Keratinocyte (primary cell): ENCODE results near the gene RTN4R. TPM values are rescaled to one million over a fixed set of nuclear protein-coding genes. Genes with fewer than 3 reads are reported as not detected.
A peak's percentile ranks its signal among the peaks of the same experiment; 100 is the strongest.
"Not testable (repeated sequence)": the region's sequence is repeated elsewhere in the genome, so short reads cannot be mapped to it uniquely, and the experiment has no call there.

Experiments used
- DNase-seq: peaks from one replicate; pipeline ENCODE4 v3.0.0-alpha.2; 2011; ENCODE audit warnings: low read depth, missing footprints, low spot score
- FAIRE-seq: peaks from 2 replicates; lab custom pipeline; 2011; peaks lifted over from hg19 to GRCh38; lab: Jason Lieb, UNC
- H2AFZ ChIP-seq: 2 replicates; pipeline ENCODE4 v1.6.0; 2012; ENCODE audit warnings: low read length, control low read depth, inconsistent platforms; ENCODE audit not compliant: control insufficient read depth
- H3K27ac ChIP-seq: 2 replicates; pipeline ENCODE4 v1.5.1; 2011; ENCODE audit warnings: low read length; ENCODE audit not compliant: control insufficient read depth, insufficient read depth
- H3K27me3 ChIP-seq: 3 replicates; pipeline ENCODE4 v1.6.0; 2011; ENCODE audit warnings: low read length; ENCODE audit not compliant: control insufficient read depth, insufficient read depth; ENCODE audit errors: extremely low read depth
- H3K36me3 ChIP-seq, 2 experiments: 2 replicates in 1 of 2; 3 replicates in 1 of 2; pipeline ENCODE4 v1.5.1; 2011; ENCODE audit warnings: low read length in 2 of 2, mild to moderate bottlenecking in 1 of 2; ENCODE audit not compliant: control insufficient read depth in 2 of 2, insufficient read depth in 2 of 2; ENCODE audit errors: extremely low read depth in 1 of 2
- H3K4me1 ChIP-seq: 3 replicates; pipeline ENCODE4 v1.5.1; 2011; ENCODE audit warnings: low read length; ENCODE audit not compliant: control insufficient read depth, insufficient read depth; ENCODE audit errors: extremely low read depth
- H3K4me2 ChIP-seq: 3 replicates; pipeline ENCODE4 v1.6.0; 2011; ENCODE audit warnings: low read depth, low read length; ENCODE audit not compliant: control insufficient read depth, insufficient read depth; ENCODE audit errors: extremely low read depth
- H3K4me3 ChIP-seq, 3 experiments: fragments of 200-600 bp in 1 of 3; sonication (generic) in 1 of 3; 2 replicates in 2 of 3; 3 replicates in 1 of 3; pipeline ENCODE4 v1.5.1; 2011 to 2016; ENCODE audit warnings: low read length in 3 of 3, mild to moderate bottlenecking in 3 of 3, control low read depth in 2 of 3, inconsistent platforms in 1 of 3, low read depth in 1 of 3, mixed read lengths in 1 of 3, mixed run types in 1 of 3, moderate library complexity in 1 of 3; ENCODE audit not compliant: control insufficient read depth in 2 of 3, insufficient read depth in 2 of 3; ENCODE audit errors: extremely low read depth in 1 of 3
- H3K79me2 ChIP-seq: 2 replicates; pipeline ENCODE4 v1.6.0; 2012; ENCODE audit warnings: low read length; ENCODE audit not compliant: control insufficient read depth, insufficient read depth
- H3K9ac ChIP-seq: 3 replicates; pipeline ENCODE4 v1.6.0; 2011; ENCODE audit warnings: low read length; ENCODE audit not compliant: control insufficient read depth, insufficient read depth; ENCODE audit errors: extremely low read depth
- H3K9me1 ChIP-seq: 3 replicates; pipeline ENCODE4 v1.6.0; 2011; ENCODE audit warnings: low read length; ENCODE audit not compliant: control insufficient read depth, insufficient read depth; ENCODE audit errors: extremely low read depth
- H3K9me3 ChIP-seq: 2 replicates; pipeline ENCODE4 v1.5.1; 2012; ENCODE audit warnings: low read depth, low read length; ENCODE audit not compliant: control insufficient read depth
- H4K20me1 ChIP-seq: 3 replicates; pipeline ENCODE4 v1.6.0; 2011; ENCODE audit warnings: low read length; ENCODE audit not compliant: control insufficient read depth, insufficient read depth; ENCODE audit errors: extremely low read depth
- CTCF ChIP-seq, 3 experiments: IDR thresholded peaks in 1 of 3; conservative IDR thresholded peaks in 1 of 3; optimal IDR thresholded peaks in 1 of 3; 2 replicates in 2 of 3; 3 replicates in 1 of 3; pipeline versions ENCODE3 to v1.5.1; 2011; ENCODE audit warnings: low read length in 3 of 3, mild to moderate bottlenecking in 3 of 3, moderate library complexity in 2 of 3, control low read depth in 1 of 3, inconsistent platforms in 1 of 3; ENCODE audit not compliant: insufficient read depth in 2 of 3; ENCODE audit errors: extremely low read depth in 1 of 3
- EZH2 ChIP-seq: IDR thresholded peaks from one replicate; pipeline ENCODE4 v1.6.1; 2012; ENCODE audit warnings: inconsistent platforms, mild to moderate bottlenecking, low read length, moderate library complexity
- dilution Hi-C: fragments of 300-500 bp; cut with MboI; formaldehyde crosslinking; loops from one replicate; pipeline ENCODE4 v1.7.0; 2020; ENCODE audit warnings: low sequenced_read_pairs; ENCODE audit not compliant: extremely low pct_ligation_motif_present
- polyA plus RNA-seq, 5 experiments: library from polyadenylated mRNA; depleted of rRNA in 3 of 5; stranded (reverse) in 3 of 5; stranded (forward) in 1 of 5; unstranded in 1 of 5; fragments of >200 nt; gene quantifications; 1 replicate in 1 of 5; 2 replicates in 3 of 5; 3 replicates in 1 of 5; pipeline versions ENCODE4 v1.2.1 to v1.2.3, GENCODE V29; 2011 to 2012; ENCODE audit warnings: missing spikeins in 2 of 5, low read depth in 1 of 5, low replicate concordance in 1 of 5

The RTN4R gene
- polyA plus RNA-seq, 1 donor (not counting 4 experiments of a cell fraction or from before 2014, with no cell fraction given), result 2.5 TPM

GRCh38 chr22:20269673-20270072, 1.6 kb upstream of the RTN4R start:
- H3K9me3 ChIP-seq, H3K9ac ChIP-seq, H3K9me1 ChIP-seq, FAIRE-seq, H3K4me1 ChIP-seq, H3K79me2 ChIP-seq, DNase-seq, H2AFZ ChIP-seq, H3K36me3 ChIP-seq, H3K27me3 ChIP-seq, H4K20me1 ChIP-seq, H3K27ac ChIP-seq, H3K4me3 ChIP-seq, H3K4me2 ChIP-seq, dilution Hi-C loops: not testable (repeated sequence)

GRCh38 chr22:20269201-20269600, 1.1 kb upstream of the RTN4R start:
- dilution Hi-C loops, DNase-seq, FAIRE-seq, H3K4me1 ChIP-seq, H4K20me1 ChIP-seq, H3K27ac ChIP-seq, H3K9ac ChIP-seq, H3K27me3 ChIP-seq, H2AFZ ChIP-seq, H3K36me3 ChIP-seq, H3K79me2 ChIP-seq, H3K4me2 ChIP-seq, H3K4me3 ChIP-seq, H3K9me3 ChIP-seq, H3K9me1 ChIP-seq: not testable (repeated sequence)

GRCh38 chr22:20267441-20268278, 458 bp downstream of the RTN4R start:
- H3K36me3 ChIP-seq, result no peaks in the 10 kb centered on the region
- H3K9ac ChIP-seq, result peak overlapping the region; percentile 47
- peak overlapping the region; percentile 74 for H3K4me2 ChIP-seq
- no peak for FAIRE-seq
- no peaks in the 10 kb centered on the region for H3K9me3 ChIP-seq
- no peaks in the 10 kb centered on the region for H3K9me1 ChIP-seq
- H3K4me1 ChIP-seq, result peaks cover 5% of the 10 kb centered on the region
- peaks cover 6% of the 10 kb centered on the region for H3K79me2 ChIP-seq
- H3K4me3 ChIP-seq, result peak overlapping the region; percentile 46 to 73 (median 68)
- no peaks in the 10 kb centered on the region for H3K27me3 ChIP-seq
- no peaks in the 10 kb centered on the region for H4K20me1 ChIP-seq
- TF ChIP-seq CTCF (optimal IDR thresholded peaks at IDR 0.05 in 1 of 3, IDR thresholded peaks at IDR 0.05 in 1 of 3, conservative IDR thresholded peaks at IDR 0.05 in 1 of 3; ENCODE audit: extremely low read depth in 1 of 3, insufficient read depth in 2 of 3, low read length in 3 of 3) (no peak), EZH2 (no peak)
- dilution Hi-C loops, result no loop called here
- DNase-seq, result no peak
- peak overlapping the region; percentile 33 for H2AFZ ChIP-seq
- H3K27ac ChIP-seq, result no peak overlapping the region

- Histone ChIP-seq H3K4me3 (peak overlapping the region; percentile 46 to 73 (median 68)), H3K4me2 (peak overlapping the region; percentile 74)
- H3K79me2 ChIP-seq, H3K4me1 ChIP-seq, H3K27ac ChIP-seq, H4K20me1 ChIP-seq, H3K9me1 ChIP-seq, H2AFZ ChIP-seq, H3K9me3 ChIP-seq, H3K27me3 ChIP-seq, H3K9ac ChIP-seq, FAIRE-seq, DNase-seq, H3K36me3 ChIP-seq, dilution Hi-C loops: not testable (repeated sequence)
Observed at GRCh38 chr22:20266667-20267440, 1.3 kb downstream of the RTN4R start.
